GM20000 (cell line): ENCODE measurements around the gene GALE.
A peak's percentile ranks its signal among the peaks of the same experiment; 100 is the strongest.
"Not testable (repeated sequence)": the region's sequence is repeated elsewhere in the genome, so short reads cannot be mapped to it uniquely, and the experiment has no call there.

ENCODE experiments used
- DNase-seq: peaks from one replicate; pipeline ENCODE4 v3.0.0; 2012; ENCODE audit warnings: low spot score
- TF ChIP-seq, protein P1 (sequence below): IDR thresholded peaks from 2 replicates; pipeline ENCODE4 v1.5.1; 2012; ENCODE audit warnings: mild to moderate bottlenecking, control low read depth; ENCODE audit errors: extremely low read depth, missing control alignments

GALE gene

DNA sequence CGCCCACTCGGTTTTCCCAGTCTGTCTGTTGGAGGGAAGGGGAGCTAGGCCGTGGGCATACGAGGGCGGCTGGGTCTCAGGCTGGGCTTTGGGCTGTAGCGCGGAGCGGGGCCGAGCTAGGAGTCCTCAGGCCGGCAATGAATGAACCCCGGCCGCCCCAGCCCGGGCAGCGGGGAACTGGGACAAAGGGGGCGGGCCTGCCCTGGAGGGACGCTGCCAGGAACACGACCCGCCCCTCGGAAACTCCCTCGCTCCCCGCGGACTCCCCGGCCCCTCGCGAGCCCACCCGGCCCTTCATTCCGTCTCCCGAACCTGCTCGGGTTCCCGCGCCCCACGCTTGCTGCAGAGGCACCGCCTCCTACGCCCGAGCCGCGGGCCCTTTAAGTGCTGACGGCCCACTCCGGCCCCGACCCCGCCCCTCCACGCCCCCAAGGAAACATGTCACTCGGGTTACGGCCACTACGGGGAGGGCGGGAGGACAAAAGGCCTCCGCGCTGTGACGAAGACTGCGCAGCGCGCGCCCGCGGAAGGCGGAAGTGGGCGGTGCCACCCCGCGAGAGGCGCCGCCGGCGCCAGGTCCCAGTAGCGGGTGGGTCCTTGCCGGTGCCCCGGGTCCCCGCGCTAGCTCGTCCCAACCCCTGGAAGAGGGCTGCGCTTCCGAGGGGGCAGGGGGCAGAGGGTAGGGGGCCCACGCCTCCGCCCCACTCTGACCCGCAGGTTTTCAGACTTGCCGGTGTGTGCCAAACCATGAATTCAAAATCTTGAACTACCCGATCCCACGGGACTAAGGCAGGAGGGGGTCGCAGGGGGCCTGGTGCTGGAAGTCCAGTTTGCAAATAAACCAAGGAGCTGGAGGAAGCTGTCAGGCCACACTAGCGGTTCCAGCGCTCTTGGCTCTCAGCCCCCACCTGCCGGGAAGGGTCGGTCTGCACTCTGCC is at the start of gene GALE:
GALE (minus strand) TSS at position 355 of the 938 bp plus-strand sequence. CDS start 1,747 bp downstream, outside the sequence.
- TF ChIP-seq, protein P1, sequence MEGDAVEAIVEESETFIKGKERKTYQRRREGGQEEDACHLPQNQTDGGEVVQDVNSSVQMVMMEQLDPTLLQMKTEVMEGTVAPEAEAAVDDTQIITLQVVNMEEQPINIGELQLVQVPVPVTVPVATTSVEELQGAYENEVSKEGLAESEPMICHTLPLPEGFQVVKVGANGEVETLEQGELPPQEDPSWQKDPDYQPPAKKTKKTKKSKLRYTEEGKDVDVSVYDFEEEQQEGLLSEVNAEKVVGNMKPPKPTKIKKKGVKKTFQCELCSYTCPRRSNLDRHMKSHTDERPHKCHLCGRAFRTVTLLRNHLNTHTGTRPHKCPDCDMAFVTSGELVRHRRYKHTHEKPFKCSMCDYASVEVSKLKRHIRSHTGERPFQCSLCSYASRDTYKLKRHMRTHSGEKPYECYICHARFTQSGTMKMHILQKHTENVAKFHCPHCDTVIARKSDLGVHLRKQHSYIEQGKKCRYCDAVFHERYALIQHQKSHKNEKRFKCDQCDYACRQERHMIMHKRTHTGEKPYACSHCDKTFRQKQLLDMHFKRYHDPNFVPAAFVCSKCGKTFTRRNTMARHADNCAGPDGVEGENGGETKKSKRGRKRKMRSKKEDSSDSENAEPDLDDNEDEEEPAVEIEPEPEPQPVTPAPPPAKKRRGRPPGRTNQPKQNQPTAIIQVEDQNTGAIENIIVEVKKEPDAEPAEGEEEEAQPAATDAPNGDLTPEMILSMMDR, result no peak
- peak; percentile 100 for DNase-seq

DNA sequence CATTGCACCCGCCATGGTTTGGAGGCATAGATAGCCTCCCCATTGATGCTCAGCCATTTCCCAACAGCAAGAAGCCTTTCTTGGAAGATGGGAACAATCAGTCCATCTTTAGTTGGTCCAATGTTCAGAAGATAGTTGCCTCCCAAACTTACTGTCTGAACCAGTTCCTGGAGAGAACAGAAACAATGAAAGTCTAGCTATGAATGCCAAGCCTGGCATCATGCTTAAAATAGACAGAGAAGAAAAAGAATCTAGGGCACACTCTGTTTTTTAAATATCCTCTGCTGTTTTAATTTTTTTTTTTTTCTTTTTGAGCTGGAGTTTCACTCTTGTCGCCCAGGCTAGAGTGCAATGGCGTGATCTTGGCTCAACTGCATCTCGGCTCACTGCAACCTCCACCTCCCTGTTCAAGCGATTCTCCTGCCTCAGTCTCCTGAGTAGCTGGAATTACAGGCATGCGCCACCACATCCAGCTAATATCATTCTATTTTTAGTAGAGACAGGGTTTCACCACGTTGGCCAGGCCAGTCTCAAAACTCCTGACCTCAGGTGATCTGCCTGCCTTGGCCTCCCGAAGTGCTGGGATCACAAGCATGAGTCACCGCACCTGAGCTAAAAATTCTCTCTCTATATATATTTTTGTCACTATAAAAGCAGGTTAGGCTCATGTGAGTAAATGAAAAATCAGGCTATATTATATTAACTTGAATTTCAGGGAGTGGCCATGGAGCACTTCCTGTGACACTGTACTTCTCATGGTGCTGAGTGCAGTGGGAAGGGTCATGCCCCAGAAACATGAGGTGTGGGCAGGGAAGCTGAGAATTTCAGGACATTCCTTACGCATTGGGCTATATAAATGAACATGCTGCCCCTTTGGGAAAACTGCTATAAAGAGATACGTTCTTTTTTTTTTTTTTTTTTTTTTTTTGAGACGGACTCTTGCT is 48.4 kb upstream of the GALE start:
- TF ChIP-seq, protein P1, result no peak
- DNase-seq, result no peak

DNA sequence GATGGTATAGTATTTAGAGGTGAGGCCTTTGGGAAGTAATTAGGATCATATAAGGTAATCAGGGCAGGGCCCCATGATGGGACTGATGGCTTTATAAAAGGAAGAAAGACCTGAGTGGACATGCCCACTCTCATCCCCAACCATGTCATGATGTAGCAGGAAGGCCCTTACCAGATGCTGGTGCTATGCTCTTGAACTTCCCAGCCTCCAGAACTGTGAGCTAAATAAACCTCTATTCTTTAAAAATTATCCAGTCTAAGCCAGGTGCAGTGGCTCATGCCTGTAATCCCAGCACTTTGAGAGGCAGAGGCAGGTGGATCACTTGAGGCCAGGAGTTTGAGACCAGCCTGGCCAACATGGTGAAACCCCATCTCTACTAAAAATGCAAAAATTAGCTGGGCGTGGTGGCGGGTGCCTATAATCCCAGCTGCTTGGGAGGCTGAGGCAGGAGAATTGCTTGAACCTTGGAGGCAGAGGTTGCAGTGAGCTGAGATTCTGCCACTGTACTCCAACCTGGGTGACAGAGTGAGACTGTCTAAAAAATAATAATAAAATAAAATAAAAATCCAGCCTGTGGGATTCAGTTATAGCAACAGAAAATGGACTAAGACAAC is 47.0 kb upstream of the GALE start:
- DNase-seq, result not testable (repeated sequence)

DNA sequence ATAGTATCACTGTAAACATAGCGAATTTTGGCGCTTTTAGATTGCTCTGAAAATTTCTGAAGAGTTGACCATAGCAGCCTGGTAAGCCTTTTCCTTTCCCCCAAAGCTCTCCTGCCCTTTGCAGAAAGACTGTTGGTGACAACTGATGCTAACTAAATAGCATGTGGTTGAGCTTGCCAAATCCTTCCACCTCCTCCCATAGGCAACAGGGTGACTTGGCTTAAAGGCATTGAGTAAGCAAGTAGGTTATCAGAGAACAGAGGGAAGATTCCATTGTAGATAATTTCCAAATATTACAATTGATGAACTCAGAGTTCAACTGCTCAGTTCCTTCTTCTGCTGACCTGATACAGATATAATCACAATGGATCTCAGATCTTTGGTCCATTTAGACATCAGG is 44.6 kb upstream of the GALE start:
- TF ChIP-seq, protein P1, result no peak
- no peak for DNase-seq

GRCh38 chr1:23843644-23844043 is 43.1 kb upstream of the GALE start:
- TF ChIP-seq, protein P1, result no peak
- no peak for DNase-seq

GRCh38 chr1:23838401-23838866 is 37.9 kb upstream of the GALE start:
- DNase-seq, result peak; percentile 82
- TF ChIP-seq, protein P1, result no peak

DNA sequence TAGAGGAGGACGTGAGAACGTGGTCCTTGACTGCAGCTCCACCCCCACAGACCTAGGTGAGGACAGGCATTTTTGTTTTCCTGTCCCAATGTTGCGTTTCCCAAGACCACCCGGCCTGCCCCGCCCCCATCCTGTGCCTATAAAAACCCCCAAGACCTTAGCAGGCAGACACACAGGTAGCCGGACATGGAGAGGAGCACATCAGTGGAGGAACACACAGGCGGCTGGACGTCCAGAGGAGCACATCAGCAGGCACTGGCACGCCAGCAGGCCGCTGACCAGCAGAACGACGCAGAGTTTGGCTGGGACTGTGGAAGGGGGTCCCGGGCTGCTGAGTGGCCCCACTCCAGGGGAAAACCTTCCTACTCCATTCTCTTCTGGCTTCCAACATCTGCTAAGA is 37.4 kb upstream of the GALE start:
- TF ChIP-seq, protein P1, result no peak
- no peak for DNase-seq
